HG03039 (cell line): ENCODE results near the gene CDC5L.
"Not testable (repeated sequence)": the region's sequence is repeated elsewhere in the genome, so short reads cannot be mapped to it uniquely, and the experiment has no call there.

Source experiments
- ATAC-seq: cut with Tn5 transposase; IDR thresholded peaks from one replicate; pipeline ENCODE4 v1.9.1; 2021; ENCODE audit warnings: mild to moderate bottlenecking, moderate library complexity; ENCODE audit not compliant: unreplicated experiment

Gene CDC5L

DNA sequence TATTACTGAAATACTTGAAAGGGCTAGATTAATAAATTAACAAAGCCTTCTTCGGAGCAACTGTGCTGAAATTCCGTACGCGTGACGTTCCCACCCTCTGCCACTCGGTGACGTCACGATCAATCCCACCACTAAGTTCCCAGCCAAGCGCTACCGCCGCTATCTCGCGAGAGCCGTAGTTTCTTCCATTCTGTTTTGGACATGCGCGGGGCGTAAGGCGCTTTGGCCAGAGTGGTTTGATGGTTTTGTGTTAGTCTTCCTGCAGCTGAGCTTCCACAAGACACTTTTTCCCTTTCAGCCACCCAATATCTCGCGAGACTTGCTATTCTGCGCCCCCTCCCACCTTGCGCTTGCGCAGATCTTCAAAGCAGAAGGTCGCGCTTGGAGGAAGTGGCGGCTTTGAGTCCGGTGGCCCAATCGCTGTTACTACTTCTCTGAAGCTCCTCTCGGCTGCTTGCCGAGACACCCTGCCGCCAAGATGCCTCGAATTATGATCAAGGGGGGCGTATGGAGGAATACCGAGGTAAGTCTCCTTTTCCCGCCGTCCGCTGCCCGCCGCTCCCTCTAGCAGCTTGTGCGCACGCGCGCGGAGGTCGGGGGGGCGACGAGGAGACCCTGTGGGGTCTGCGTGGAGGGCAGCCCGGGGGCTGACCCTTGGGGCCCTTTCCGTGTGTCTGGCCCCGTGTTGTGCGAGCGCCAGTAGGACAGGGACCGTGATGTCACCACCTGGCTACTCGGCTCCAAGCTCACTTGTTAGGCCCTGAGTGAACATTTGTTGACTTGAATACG is at the start of gene CDC5L:
Gene CDC5L, plus strand, starts transcription at position 361 of the 789 bp plus-strand sequence. Its CDS starts 118 bp downstream, at position 479.
- peak; percentile 86 for ATAC-seq

DNA sequence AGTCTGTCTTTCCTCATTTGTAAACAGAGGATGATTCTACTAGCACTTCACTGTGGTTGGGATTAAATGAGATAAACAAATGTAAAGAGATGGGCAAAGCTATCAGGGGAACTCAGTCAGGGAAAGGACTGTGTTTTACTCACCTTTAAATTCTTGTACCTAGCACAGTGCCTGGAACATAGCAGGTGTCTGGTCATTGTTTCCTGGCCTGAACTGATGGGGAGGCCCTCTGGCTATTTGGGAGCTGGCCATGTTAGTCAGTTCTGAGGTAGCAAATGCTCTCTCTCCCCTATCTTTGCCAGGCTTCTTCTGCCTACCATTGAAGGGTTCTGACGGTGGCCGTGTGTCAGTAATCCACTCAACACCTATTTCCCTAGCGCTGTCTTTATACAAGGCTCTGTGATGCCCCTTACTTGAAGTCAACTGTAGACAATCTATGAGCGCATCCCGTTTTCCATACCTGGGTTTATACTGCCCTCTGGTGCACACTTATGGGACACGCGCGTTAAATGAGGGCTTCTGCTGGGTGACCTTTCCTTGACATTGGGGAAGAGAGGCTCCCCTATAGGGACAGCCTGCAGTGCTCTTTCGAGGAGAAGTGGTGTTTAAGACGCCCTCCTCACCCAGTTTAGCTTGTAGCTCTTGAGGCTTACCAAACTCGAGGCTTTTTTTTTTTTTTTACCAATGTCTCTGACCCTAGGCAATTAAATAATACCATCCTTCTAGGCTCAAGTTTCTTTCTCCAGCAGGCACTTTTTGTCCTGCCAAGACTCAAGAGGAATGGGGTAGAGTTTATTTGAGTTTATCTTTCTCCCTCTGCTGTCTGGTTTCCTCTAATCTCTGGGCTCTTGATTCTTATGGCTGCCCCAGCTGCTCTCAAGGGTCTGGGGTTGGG is 49.0 kb upstream of the CDC5L start:
- peak; percentile 57 for ATAC-seq

DNA sequence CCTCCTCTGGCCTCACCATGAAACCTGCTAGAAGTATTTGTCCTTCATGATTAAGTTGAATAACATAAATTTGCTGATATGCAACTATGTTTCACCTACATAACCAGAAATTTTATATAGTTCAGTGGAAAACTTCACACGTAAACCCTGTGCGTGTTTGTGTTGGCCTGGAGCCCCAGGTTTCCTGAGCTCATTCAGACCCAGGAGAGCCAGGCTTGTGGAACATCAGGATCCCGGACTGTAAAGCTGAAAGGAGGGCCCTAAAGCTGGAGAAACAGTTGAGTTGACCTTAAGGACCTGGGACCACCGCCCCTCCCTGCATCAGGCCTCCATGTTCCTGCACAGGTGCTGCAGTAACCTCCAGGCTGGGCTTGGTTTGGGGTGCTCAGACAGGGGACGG is 48.2 kb upstream of the CDC5L start:
- no peak for ATAC-seq

DNA sequence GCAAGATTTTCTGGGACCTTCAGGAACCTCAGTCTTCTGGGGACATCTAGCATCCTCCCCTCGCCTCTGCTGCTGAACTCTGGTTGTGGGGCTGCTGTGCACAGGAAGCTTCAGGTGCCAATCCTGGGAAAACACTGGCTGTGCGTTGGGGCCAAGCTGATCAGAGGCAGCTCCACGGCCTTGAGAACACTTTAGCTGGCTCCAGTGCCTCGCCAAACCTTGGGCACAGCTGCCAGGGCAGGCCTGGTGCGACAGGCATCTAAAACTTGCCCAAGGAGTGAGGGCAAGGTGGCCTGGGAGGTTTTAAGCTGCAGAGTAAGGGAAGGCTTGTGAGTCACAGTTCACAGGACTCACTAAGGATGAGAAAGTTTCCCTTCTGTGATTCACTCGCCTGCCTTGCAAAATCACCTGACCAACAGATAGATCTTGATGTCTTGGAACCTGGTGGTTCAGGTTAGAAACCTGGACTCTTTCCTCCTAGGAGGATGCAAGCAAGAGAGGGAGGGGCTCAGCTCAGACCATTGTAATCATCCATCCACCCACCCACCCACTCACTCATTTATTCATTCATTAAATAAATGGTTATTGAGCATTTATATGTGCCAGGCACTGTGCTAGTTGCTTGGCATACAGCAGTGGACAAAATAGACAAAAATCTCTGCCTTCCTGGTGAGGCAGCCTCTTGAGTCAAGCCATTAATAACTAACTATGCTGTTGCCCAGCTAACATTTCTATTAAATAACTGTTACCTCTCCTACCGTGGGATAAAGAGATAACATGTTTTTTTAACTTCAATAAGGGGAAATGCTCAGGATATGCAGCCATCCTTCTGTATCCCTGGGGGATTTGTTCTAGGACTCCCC is 47.5 kb upstream of the CDC5L start:
- ATAC-seq: no peak

DNA sequence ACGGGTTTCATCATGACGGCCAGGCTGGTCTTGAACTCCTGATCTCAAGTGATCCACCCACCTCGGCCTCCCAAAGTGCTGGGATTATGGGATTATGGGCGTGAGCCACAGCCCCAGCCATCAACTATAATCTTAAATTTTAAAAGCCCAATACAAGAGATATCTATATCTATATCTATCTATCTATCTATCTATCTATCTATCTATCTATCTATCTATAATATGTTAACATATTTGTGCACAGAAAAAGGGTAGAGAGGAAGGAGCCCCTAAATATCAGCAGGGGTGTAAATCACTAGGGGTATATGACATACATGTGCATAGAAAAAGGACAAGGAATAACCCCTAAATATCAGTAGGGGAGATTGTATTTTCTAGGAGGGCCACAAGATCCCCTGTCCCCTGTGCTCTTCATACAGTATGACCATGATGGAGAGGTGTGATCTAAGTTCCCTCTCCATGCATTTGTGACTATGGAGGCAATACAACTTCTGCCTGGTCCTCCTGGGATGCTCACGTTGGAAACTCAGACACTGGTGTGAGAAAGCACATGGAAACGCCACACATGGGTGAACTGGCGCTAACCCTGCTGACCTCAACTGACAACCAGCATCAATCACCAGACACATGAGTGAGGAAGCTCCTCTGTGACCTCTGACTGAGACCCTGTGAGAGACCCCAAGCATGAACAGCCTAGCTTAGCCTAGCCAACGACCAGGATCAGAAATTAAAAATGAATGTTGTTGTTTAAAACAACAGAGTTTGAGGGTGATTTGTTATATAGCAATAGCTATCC is 46.2 kb upstream of the CDC5L start:
- no peak for ATAC-seq

DNA sequence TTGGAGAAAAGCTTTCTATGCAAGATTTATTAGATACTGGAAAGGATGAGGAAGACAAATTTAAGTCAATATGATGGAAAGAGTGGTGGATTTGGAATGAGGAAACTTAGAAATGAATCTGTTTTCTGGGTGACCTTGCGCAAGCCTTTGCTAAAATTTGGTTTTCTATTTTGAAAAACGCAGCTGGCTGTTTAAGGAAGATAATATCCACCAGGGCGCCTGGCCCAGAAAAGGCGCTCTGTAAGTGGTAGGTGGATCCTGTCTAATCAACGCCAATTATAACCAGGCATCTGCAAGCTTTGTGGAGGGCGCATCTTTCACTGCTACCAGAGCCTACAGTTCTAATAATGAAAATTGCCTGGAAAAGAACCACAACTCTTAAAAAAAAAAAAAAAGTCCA is 45.5 kb upstream of the CDC5L start:
- ATAC-seq: no peak

DNA sequence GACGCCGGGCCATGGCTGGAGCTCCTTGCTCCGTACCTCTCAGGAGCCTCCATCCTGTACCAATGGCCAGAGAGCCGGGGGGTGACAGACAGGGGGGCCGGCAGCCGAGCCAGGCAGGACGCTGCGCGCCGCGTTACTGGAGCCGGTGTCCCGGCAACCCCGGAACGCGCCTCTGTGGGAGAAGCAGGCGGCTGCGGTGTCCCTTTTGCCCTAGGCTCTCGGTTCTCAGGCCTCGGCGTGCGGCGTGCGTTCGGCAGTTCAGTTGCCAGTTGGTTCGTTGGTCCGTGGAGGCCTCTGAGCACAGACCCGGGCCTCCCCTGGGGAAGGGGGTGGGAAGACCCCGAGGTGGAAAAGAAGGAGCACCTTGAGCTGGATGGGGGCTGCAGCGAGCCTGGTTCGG is 45.0 kb upstream of the CDC5L start, which contains the start of gene SPATS1:
Gene SPATS1, plus strand, starts transcription at position 162 of the 400 bp plus-strand sequence. CDS start 446 bp downstream, outside the sequence.
- no peak for ATAC-seq

DNA sequence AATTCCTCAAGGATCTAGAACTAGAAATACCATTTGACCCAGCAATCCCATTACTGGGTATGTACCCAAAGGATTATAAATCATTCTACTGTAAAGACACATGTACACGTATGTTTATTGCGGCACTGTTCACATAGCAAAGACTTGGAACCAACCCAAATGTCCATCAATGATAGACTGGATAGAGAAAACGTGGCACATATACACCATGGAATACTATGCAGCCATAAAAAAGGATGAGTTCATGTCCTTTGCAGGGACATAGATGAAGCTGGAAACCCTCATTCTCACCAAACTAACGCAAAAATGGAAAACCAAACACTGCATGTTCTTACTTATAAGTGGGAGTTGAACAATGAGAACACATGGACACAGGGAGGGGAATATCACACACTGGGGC is 40.7 kb upstream of the CDC5L start:
- ATAC-seq: not testable (repeated sequence)

DNA sequence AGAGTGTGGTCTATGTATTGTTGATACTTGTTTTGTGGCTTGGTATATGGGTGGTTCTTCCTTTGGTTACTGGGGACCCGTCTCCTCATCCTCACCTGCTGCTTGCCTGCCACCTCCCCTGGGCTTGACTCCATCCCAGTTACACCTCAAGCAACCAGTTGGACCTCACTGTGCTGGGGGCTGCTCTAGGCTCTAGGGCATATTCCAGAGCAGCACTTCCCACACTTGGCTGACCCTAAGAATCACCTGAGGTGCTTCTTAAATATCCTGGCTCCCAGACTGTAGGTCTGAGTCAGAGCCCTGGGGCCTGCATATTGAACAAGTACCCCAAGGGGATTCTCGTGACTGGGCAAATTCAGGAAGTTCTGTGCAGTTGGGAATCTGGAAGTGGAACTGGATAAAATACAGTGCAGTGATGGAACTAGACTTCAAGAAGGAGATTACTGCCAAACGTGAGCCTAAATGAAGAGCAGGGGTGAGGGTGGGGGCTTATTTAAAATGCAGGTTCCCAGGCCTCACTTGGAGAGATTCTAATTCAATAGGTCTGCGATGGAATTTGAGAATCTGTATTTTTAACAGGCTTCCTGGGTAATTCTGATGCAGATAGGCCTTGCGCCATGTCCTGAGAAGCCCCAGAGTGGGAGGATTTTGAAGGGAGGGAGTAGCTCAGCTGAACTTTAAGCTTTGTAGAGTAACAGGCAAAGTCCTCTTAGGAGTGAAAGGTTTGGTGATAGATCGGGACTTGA is 37.4 kb upstream of the CDC5L start:
- no peak for ATAC-seq

DNA sequence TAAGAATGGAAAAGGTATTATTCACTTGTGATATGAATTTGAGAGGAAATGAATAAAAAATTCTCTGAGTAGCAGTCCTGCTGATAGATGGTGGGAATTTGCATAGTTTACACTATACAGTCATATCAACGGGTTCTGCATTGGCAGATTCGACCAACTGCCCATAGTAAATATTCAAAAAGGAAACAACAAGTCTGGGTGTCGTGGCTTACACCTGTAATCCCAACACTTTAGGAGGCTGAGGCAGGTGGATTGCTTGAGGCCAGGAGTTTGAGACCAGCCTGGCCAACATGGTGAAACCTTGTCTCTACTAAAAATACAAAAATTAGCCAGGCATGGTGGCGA is 36.9 kb upstream of the CDC5L start:
- ATAC-seq: not testable (repeated sequence)

DNA sequence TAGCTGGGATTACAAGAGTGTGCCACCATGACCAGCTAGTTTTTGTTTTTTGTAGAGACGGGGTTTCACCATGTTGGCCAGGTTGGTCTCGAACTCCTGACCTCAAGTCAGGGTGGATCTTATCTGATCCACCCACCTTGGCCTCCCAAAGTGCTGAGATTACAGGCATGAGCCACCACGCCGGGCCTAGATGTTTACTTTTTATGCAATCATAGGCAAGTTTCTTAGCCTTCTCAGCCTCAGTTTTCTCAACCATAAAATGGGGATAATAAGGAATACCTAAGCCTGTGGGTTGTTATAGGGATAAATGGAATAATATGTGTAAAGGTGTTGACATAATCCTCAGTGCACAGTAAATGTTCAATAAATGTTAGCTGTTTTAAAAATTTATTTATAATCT is 35.2 kb upstream of the CDC5L start:
- ATAC-seq: no peak

DNA sequence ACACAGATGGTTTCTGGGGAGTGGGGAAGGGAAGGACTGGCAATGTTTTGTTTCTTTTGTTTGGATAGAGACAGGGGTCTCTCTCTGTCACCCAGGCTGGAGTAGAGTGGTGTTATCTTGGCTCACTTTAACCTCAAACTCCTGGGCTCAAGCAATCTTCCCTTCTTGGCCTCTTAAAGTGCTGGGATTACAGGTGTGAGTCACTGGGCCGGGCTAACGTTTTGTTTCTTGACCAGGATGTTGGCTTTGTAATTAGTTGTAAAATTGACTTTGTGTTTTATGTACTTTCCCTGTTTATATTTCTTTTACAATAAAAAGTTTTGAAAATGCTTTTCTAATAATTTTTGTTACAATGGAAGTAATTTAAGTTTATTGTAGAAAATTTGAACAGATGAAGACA is 34.2 kb upstream of the CDC5L start:
- ATAC-seq: no peak

DNA sequence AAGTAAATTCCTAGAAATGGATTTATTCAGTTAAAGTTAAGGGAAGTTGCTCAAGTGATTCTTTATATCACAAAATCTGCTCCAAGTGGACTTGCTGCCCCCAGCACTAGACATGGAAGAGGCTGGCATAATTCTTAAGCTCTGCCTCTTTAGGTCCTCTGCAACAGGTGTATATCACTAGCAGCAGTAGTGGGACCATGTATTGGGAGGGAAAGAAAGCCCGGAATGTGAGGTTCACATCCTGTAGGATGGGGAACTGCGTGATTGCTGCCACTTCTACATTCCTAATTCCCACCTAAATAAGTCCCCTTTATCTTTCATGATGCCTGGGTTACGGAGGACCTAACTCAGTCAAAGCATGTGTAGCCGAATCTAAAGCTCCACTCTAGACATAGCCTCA is 31.9 kb upstream of the CDC5L start:
- ATAC-seq: no peak

DNA sequence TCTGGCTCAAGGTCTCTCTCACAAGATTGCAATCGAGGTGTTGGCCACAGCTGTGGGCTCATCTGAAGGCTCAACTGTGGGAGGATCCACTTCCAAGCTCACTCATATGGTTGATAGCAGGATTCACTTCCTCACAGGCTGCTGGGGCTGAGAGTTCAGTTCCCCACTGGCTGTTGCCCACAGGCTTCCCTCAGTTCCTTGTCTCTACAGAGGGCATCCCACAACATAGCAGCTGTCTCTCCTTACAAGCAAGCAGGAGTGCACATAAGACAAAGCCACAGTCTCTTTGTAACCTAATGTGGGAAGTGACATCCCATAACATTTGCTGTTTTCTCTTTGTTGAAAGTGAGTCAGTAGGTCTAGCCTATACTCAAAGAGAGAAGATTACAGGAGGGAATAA is 31.0 kb upstream of the CDC5L start:
- ATAC-seq: no peak

DNA sequence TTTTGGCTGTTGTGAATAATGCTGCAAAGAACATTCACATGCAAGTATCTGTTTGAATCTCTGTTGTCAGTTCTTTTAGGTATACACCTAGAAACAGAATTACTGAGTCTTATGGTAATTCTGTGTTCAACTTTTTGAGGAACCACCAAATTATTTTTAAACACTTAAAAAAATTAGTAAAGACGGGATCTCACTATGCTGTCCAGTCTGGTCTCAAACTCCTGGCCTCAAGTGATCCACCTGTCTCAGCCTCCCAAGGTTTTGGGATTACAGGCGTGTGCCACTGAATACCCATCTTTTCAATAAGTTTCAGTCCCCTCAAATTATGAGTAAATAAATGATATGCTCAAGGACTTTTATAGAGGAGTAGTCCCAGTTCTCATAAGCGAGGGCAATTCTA is 27.5 kb upstream of the CDC5L start:
- ATAC-seq: no peak

DNA sequence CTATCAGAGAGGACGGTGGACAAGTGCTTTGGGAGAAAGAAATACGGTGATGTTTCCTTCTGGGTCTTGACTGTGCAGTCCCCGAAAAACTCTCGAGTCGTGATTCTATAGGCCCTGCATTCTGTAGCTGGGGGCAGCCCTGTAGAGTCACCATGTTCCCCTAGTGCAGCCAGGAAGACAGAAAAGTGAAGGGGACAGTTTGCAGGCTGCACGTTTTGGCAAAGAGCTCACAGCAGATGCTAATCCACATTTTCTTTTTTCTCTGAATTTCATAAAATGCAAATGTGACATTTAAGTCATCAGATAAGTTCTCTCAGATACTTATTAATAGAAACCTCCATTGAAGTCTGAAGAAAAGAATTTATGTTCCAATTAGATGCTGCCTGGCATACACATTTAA is 25.6 kb upstream of the CDC5L start:
- no peak for ATAC-seq

DNA sequence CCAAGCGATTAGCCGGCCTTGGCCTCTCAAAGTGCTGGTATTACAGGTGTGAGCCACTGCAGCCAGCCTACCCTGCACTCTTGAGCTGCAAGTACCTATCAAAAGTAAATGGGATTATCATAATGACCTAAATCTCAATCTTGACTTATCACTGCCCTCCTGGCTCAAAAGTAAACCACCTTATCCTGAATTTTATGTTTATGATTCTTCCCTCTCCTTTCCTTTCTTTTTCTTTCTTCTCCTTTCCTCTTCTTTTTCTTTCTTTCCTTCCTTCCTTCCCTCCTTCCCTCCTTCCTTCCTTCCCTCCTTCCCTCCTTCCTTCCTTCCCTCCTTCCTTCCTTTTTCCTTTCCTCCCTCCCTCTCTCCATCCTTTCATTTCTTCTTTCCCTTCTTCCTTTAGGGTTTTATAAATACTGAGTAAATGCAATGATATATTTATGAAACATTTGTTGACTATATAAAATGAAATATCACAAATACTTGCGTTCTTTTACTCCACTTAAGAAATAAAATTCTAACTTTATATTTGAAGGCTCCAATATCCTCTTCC is 24.1 kb upstream of the CDC5L start:
- no peak for ATAC-seq

DNA sequence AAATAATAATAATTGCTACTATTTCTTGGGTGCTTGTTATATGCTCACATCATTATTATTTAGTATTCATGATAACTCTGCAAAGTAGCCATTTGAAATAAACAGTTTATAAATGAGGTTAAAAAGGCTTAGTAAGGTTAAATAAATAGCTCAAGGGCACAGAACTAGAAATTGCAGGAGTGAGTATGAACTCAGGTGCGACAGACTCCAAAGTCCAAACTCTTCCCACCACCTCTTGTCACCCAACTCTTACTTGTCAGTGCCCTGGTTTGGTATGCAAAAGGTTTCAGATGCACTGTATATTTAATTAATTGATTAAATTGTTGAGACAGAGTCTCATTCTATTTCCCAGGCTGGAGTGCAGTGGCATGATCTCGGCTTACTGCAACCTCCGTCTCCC is 20.7 kb upstream of the CDC5L start:
- ATAC-seq: no peak

DNA sequence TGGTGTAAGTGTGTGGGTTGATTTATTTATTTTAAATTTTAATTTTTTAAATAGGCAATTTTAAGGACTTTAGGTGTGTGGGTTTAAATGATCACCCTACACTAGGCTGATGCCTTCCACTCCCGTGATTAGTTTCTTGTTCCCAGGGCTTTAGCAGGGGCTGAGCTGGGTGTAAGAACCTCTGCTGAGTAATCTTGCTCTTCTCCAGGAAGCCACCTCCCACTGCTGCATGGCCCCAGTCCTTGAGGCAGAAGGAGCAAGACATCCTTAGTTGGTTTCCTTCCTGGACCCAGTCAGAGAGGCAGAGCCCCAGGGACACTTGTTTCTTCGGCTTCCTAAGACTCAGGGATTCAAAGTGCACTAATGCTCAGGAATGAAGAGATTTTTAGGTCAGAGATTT is 19.8 kb upstream of the CDC5L start:
- ATAC-seq: no peak
